Spleen (tissue), 7 donors: ENCODE measurements around the gene ECHDC3.

Experiments
- POLR2A ChIP-seq, 3 donors: fragments of 450-650 bp; IDR thresholded peaks; one replicate each; pipeline ENCODE4 v1.5.1; 2017; ENCODE audit warnings: antibody characterized with exemption in 3 of 3, mild to moderate bottlenecking in 1 of 3
- POLR2AphosphoS5 ChIP-seq, 3 donors: sonication (generic); formaldehyde crosslinking; IDR thresholded peaks; one replicate each; pipeline ENCODE4 v1.5.1; 2017; ENCODE audit warnings: antibody characterized with exemption in 3 of 3
- TF ChIP-seq, protein P1 (sequence below), 11 experiments: fragments of 200-600 bp in 7 of 11; fragments of 450-650 bp in 4 of 11; sonication (generic) in 4 of 11; IDR thresholded peaks in 8 of 11; conservative IDR thresholded peaks in 3 of 11; 1 replicate in 7 of 11; 2 replicates in 4 of 11; pipeline versions ENCODE4 v1.4.0 to v1.8.0; 2016 to 2021; ENCODE audit warnings: antibody characterized with exemption in 11 of 11, inconsistent platforms in 4 of 11, mild to moderate bottlenecking in 1 of 11
- donor health status: DM: no; HTN: no; CAD: no; lungs with moderate emphysema.
- donor health status: DM: no; HTN: no; CAD: no.
- donor health status: DM: no; HTN: no; CAD: no.

GRCh38 chr10:11713963-11714362 lies 28.2 kb upstream of the ECHDC3 start:
- TF ChIP-seq POLR2AphosphoS5 (IDR thresholded peaks at IDR 0.05) (no peak), POLR2A (IDR thresholded peaks at IDR 0.05) (no peak)
- TF ChIP-seq, protein P1, sequence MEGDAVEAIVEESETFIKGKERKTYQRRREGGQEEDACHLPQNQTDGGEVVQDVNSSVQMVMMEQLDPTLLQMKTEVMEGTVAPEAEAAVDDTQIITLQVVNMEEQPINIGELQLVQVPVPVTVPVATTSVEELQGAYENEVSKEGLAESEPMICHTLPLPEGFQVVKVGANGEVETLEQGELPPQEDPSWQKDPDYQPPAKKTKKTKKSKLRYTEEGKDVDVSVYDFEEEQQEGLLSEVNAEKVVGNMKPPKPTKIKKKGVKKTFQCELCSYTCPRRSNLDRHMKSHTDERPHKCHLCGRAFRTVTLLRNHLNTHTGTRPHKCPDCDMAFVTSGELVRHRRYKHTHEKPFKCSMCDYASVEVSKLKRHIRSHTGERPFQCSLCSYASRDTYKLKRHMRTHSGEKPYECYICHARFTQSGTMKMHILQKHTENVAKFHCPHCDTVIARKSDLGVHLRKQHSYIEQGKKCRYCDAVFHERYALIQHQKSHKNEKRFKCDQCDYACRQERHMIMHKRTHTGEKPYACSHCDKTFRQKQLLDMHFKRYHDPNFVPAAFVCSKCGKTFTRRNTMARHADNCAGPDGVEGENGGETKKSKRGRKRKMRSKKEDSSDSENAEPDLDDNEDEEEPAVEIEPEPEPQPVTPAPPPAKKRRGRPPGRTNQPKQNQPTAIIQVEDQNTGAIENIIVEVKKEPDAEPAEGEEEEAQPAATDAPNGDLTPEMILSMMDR (IDR thresholded peaks at IDR 0.05 in 8 of 11, conservative IDR thresholded peaks at IDR 0.05 in 3 of 11) = no peak
